ENCODE measurements around the gene RAB40C. TPM values are rescaled to one million over a fixed set of nuclear protein-coding genes. Genes with fewer than 3 reads are reported as not detected.

The RAB40C gene
- total and polyA plus RNA-seq, 9 of the 15 experiments (the other 6 are each of a cell fraction or from before 2014, with no cell fraction given) = 0.17 to 23.4 (median 8.7) TPM

DNA sequence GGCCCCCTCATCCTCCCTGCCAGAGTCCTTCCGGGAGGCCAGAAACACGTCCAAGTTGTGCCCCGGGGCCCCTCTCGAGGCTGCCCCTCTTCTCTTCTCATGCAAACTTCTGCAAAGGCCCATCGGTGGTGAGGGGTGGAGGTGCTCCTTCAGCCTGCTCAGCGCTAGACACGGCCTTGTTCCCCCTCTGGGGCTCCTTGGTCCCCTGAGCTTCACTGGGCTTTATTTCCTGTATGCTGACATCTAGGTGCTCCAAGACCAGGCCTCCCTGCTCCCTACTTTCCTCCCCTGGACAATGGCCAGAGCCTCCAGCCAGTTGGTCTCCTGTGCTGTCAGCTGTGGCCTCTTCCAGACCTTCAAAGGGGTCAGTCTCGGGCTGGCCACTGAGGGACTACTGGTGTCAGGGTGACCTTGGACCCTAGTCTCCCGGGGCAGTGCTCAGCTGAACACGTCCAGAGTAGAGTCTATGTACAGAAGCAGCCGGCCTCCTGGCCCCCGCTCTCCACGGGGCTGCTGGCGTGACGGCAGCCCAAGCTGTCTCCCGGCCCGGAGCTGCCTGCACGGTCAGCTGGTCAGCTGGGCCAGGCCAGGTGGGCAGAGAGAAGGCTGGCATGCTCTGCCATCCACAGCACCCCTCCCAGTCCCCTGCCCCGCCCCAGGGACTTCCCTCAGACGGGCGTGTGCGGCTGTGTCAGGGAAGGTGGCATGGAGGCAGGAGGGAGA is 31.4 kb upstream of the RAB40C start:
- in situ Hi-C loops (cut with MboI) = no loop called here
- BruUV-seq (replicated peaks) = no TSS peak
- WGBS (ENCODE audit: insufficient coverage, low coverage, missing lambda C conversion rate) = 29% methylated on average over 17 of the region's 22 CpGs

DNA sequence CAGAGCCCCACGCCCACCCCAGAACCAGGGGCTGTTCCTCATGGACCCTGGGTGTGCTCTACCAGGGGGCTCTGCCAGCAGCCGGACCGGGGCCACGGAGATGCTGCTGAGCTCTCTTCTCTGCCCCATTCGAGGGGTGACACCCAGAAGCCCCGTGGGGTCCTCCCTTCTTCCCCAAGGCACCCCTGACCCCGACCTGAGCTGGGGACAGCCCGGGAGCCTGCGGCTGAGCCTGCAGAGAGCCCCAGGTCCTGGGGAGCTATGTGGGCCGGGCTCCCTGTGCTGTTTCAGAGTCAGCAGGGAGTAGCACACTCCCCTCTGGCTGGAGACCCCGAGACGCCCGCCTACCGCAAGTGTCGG is 30.9 kb upstream of the RAB40C start:
- no peaks in the 10 kb centered on the region for H4K20me1 ChIP-seq (replicated peaks; ENCODE audit: control insufficient read depth, insufficient read depth, low read length)
- no peak overlapping the region for H3K27ac ChIP-seq (ENCODE audit: extremely low read depth, low read depth, low read length)
- CTCF ChIA-PET (ENCODE audit: low intra/inter-chr PET ratio) = no interaction called here
- ATAC-seq (no peak), DNase-seq (ENCODE audit: extremely low read depth in 1 of 4, low spot score in 3 of 4) (no peak), FAIRE-seq (no peak)
- H3K79me2 ChIP-seq (ENCODE audit: control insufficient read depth, insufficient read depth, low read length) = no peaks in the 10 kb centered on the region
- no peaks in the 10 kb centered on the region for H3K9me3 ChIP-seq (replicated peaks; ENCODE audit: control insufficient read depth, insufficient read depth, low read depth, low read length)
- intact Hi-C loops (cut with micrococcal nuclease) = no loop called here
- BruUV-seq (replicated peaks) = no TSS peak
- H3K4me3 ChIP-seq = no peak overlapping the region
- no peak overlapping the region for H3K4me2 ChIP-seq (ENCODE audit: insufficient read depth, low read length)
- no peak overlapping the region for H3K9ac ChIP-seq (ENCODE audit: insufficient read depth in 1 of 2, low read depth in 2 of 2, low read length in 2 of 2)
- H2AFZ ChIP-seq (ENCODE audit: low read depth, low read length) = no peak overlapping the region
- POLR2A ChIA-PET = interaction anchor here (0.6 to 1.0 kb wide), 2 partner anchors 32 to 1000 kb away, joined by 3 read pairs; partner anchors contain the start of gene CAPN15
- H3K27me3 ChIP-seq (ENCODE audit: control insufficient read depth in 2 of 2, insufficient read depth in 2 of 2, low read length in 2 of 2) = peaks cover 3 to 17% of the 10 kb centered on the region in 2 experiments; a peak in 4 of 5 replicates
- WGBS (ENCODE audit: insufficient coverage, low coverage, missing lambda C conversion rate) = 33% methylated on average over 10 of the region's 15 CpGs
- peaks cover 0 to 92% of the 10 kb centered on the region in 2 experiments; a peak in 2 of 5 replicates for H3K4me1 ChIP-seq (replicated peaks in 1 of 2; ENCODE audit: control insufficient read depth in 2 of 2, insufficient read depth in 2 of 2, low read length in 2 of 2)
- in situ Hi-C loops (cut with MboI) = no loop called here
- no peaks in the 10 kb centered on the region for H3K9me1 ChIP-seq (ENCODE audit: control insufficient read depth, insufficient read depth, low read length)
- peaks cover 2% of the 10 kb centered on the region; the same call in 1 of the 3 replicates for H3K36me3 ChIP-seq (ENCODE audit: control insufficient read depth, insufficient read depth, low read length)
- no peak for TF ChIP-seq TOE1 (IDR thresholded peaks at IDR 0.05; ENCODE audit: borderline replicate concordance)
- TF ChIP-seq TOE1 (CRISPR knock-in tag; IDR thresholded peaks at IDR 0.05; ENCODE audit: borderline replicate concordance, low read depth) = no peak
- TF ChIP-seq PRDM10 (IDR thresholded peaks at IDR 0.05; ENCODE audit: partially characterized antibody) = no peak
- no peak for TF ChIP-seq POLR3A (IDR thresholded peaks at IDR 0.05; ENCODE audit: borderline replicate concordance, extremely low read depth, insufficient read depth, insufficient read length)
- no peak for TF ChIP-seq PYGO2 (tag; IDR thresholded peaks at IDR 0.05)
- TF ChIP-seq, protein P1, sequence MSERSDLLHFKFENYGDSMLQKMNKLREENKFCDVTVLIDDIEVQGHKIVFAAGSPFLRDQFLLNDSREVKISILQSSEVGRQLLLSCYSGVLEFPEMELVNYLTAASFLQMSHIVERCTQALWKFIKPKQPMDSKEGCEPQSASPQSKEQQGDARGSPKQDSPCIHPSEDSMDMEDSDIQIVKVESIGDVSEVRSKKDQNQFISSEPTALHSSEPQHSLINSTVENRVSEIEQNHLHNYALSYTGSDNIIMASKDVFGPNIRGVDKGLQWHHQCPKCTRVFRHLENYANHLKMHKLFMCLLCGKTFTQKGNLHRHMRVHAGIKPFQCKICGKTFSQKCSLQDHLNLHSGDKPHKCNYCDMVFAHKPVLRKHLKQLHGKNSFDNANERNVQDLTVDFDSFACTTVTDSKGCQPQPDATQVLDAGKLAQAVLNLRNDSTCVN (CRISPR knock-in tag; IDR thresholded peaks at IDR 0.05) = no peak

More for the DNA sequence above, 31.4 kb upstream of the RAB40C start:
- H3K36me3 ChIP-seq (ENCODE audit: control insufficient read depth, insufficient read depth, low read length) = peaks cover 8% of the 10 kb centered on the region; the same call in 1 of the 3 replicates
- TF ChIP-seq ZEB2 (IDR thresholded peaks at IDR 0.05) = no peak
- TF ChIP-seq, protein P2, sequence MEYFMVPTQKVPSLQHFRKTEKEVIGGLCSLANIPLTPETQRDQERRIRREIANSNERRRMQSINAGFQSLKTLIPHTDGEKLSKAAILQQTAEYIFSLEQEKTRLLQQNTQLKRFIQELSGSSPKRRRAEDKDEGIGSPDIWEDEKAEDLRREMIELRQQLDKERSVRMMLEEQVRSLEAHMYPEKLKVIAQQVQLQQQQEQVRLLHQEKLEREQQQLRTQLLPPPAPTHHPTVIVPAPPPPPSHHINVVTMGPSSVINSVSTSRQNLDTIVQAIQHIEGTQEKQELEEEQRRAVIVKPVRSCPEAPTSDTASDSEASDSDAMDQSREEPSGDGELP (CRISPR knock-in tag; IDR thresholded peaks at IDR 0.05; ENCODE audit: borderline replicate concordance) = 0 out of 2 replicates have a peak, but pooled peaks have one; percentile 12
- H3K4me2 ChIP-seq (ENCODE audit: insufficient read depth, low read length) = no peak overlapping the region
- H3K4me1 ChIP-seq (replicated peaks in 1 of 2; ENCODE audit: control insufficient read depth in 2 of 2, insufficient read depth in 2 of 2, low read length in 2 of 2) = peaks cover 0 to 86% of the 10 kb centered on the region in 2 experiments; a peak in 2 of 5 replicates
- no peak overlapping the region for H3K4me3 ChIP-seq
- intact Hi-C loops (cut with micrococcal nuclease) = no loop called here
- DNase-seq (ENCODE audit: extremely low read depth in 1 of 4, low spot score in 3 of 4) (no peak), ATAC-seq (peak; percentile 17), FAIRE-seq (no peak)
- no peaks in the 10 kb centered on the region for H3K9me1 ChIP-seq (ENCODE audit: control insufficient read depth, insufficient read depth, low read length)
- ChIA-PET POLR2A (interaction anchor here (0.6 to 1.0 kb wide), 2 partner anchors 31 to 1001 kb away, joined by 3 read pairs; partner anchors contain the start of gene CAPN15), CTCF (ENCODE audit: low intra/inter-chr PET ratio) (no interaction called here)
- H3K27ac ChIP-seq (ENCODE audit: extremely low read depth, low read depth, low read length) = no peak overlapping the region
- H3K79me2 ChIP-seq (ENCODE audit: control insufficient read depth, insufficient read depth, low read length) = no peaks in the 10 kb centered on the region
- no peaks in the 10 kb centered on the region for H4K20me1 ChIP-seq (replicated peaks; ENCODE audit: control insufficient read depth, insufficient read depth, low read length)
- H3K27me3 ChIP-seq (ENCODE audit: control insufficient read depth in 2 of 2, insufficient read depth in 2 of 2, low read length in 2 of 2) = peaks cover 3 to 17% of the 10 kb centered on the region in 2 experiments; a peak in 4 of 5 replicates
- H2AFZ ChIP-seq (ENCODE audit: low read depth, low read length) = no peak overlapping the region
- H3K9ac ChIP-seq (ENCODE audit: insufficient read depth in 1 of 2, low read depth in 2 of 2, low read length in 2 of 2) = no peak overlapping the region
- H3K9me3 ChIP-seq (replicated peaks; ENCODE audit: control insufficient read depth, insufficient read depth, low read depth, low read length) = no peaks in the 10 kb centered on the region
